ENCODE measurements around the gene MAN1B1.
"Not testable (repeated sequence)": the region's sequence is repeated elsewhere in the genome, so short reads cannot be mapped to it uniquely, and the experiment has no call there.

The MAN1B1 gene

DNA sequence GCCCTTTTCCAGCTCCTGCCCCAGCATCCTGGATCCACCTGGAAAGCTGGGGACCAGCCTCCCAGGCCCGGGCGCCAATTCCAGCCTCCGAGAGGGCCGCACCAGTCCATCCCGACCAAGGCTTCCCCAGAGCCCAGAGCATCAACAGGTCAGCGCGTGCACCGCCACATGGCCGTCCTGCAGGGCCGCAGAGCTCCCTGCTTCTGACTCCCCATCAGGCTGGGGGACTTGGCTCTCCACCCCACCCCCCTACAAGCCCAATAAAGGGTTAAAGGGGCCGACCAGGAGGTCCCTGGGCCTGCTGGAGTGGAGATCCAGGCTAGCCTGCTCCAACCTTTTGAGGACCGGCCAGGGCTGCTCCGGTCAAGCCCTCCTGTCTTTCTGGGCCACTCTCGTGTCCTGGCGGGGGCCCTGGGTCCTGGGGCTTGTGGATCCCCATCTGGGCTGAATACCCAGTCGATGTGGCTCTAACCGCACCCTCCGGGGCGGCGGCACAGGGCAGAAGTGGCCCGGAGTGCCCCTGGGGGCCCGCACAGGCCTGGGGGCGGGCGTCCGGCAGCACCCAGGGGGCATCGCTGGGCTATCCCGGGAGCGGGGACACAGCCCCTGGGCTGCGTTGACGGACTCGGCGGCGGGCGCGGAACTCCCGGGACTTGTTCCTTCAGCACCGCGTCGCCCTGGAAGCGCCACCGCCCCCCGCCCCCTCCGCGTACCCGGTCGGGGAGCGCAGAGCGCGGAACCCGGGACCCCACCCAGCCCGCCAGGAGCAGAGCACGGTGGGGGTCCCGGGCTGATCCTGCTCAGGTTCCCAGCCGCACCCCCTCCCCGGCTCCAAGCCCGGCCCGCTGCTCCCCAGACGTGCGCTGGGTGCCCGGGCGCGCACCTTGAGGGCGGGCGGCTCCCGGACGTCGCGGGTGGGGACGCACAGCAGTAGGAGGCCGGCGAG lies 33.5 kb upstream of the MAN1B1 start:
- DNase-seq: no peak

DNA sequence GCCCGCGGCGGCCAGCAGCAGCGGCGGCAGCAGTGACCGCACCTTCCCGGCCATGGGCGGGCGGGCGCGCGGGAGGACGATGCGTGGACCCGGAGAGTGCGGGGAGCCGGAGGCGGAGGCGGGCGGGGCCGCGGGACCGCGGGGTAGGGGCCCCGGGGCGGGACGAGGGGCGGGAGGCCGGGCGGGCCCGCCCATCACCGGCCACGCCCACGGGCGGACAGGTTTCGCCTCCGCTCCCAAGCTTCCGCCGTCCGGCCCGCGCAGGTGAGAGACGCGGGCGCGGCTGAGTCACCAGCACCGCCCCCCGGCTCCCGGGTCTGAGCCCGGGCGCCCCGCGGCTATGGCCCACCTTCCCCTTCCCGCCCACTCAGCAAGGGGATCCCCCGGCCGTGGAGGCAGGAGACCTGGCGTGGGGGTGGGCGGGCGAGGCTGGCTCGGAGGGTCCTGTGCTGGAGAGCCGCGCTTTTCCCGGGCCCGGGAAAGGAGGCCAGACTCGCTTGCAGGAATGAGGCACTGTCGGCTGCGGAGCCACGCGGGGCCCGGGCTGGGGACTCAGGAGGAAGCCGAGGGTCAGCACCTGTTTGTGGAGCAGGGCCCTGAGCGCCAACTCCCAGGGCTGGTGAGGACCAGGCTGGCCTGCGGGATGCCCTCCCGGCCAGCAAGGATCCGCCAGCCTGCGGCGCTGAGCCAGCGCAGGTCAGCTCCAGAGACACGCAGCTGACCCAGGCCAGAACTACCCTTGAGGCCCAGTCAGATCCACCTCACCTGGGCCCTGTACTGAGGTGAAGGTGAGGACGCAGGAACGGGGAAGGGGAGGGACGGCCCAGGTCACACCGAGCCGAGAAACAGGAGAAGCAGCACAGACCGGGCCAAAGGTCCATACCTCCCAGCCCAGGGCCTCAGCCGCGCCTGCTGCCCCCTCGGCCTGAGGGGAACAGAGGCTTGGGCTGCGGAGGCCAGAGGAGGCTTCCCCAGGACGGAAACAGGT lies 32.5 kb upstream of the MAN1B1 start, which contains the start of gene ENTPD2:
ENTPD2 (minus strand) TSS at position 118 of the 988 bp plus-strand sequence; CDS start at position 54, 64 bp downstream.
- DNase-seq: no peak

DNA sequence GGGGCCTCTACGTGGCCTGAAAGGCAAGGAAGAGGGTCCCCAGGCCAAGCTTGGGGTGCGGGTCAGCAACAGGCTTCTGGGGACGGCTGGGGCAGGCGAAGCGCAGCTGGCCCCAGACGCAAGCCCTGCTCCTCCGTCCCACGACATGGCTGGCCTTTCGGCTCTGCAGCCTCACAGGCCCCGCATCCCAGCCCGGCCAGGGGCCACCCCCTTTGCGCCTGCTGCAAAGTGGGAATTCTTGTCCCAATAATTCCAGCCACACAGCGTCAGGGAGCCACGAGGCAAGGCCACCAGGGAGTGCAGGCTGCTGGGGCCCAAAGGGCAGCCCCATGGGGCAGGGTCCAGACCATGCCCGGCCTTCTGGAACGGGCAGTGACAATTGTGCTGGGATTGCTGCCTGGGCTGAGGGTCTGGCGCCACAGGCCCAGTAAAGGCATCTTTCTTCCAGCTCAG lies 31.8 kb upstream of the MAN1B1 start:
- DNase-seq: no peak

DNA sequence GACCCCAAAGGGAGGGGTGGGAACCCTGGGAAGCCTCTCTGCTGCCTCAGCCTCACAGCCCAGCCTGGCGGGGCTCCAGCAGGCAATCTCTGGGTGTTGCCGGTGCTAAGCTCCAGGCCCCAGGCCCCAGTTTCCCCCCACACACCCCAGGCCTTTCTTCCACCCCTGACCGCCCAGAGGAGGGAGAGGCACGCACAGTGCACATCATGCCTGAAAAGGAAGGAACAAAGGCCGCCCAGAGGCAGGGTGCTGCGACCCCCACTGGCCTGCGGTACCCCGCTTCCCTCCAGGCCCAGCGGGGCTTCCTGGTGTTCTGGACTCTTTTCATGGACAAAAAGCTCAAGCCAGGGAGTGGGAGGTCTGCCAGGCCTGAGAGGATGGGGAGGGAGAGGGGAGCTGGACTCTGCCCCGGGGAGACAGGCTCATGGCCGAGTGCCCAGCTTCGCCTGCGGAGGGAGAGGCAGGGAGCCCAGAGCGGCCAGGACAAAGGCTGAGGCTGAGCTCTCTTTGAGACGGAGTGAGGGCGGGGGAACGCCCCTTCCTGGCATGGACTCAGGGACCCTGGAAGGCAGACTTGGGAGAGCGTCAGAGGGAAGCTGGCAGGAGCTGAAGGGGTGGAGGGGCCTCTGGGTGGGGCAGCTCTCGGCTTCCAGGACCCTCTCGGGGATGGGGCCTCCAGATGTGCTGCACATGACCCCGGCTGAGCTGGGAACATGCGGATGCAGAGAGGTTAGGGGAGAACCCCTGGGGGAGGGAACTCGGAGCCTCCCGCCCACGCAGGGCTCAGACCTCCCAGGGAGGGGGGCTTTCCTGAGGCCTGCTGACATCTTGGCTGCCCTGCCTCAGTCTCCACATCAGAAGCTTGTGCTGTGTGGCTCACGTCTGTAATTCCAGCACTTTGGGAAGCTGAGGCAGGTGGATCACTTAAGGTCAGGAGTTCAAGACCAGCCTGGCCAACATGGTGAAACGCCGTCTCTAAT lies 31.1 kb upstream of the MAN1B1 start:
- DNase-seq: no peak

DNA sequence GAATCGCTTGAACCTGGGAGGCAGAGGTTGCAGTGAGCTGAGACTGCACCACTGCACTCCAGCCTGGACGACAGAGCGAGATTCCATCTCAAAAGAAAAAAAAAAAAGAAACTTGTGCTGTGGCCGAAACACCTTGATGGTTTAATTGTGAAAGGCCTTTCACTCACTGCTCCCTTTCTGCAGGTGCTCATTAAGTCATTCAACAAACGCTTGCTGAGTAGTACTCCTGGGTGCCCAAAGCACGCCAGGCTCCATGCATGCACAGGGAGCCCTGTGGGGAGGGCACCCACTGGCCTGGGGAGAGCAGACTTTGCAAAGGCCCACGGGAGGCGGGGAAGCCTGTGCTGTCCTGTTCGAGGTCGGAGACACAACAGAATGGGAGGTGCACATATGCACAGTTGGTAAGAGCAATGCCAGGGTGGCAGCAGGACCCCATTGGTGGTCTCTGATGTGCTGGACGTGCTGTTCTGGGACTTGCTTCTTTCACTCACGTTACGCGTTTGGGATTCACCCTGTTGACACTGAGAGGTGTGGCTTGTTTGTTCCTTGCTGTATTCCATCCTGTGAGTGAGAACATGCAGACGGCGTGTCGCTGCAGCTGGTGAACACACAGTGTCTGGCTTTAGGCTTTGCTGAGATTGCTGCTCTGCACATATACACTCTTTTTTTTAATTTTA lies 29.9 kb upstream of the MAN1B1 start:
- no peak for DNase-seq

DNA sequence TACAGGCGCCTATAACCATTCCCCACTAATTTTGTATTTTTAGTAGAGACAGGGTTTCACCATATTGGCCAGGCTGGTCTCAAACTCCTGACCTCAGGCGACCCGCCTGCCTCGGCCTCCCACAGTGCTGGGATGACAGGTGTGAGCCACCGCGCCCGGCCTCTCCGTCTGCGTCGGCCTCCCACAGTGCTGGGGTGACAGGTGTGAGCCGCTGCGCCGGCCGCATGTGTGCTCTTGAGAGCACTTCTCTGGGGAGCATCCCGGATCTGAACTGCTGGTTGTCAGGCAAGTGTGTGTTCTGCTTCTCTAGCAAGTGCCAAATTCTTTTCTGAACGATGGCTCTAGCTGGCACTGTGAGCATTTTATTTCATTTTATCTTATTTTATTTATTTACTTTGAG lies 29.2 kb upstream of the MAN1B1 start:
- no peak for DNase-seq

DNA sequence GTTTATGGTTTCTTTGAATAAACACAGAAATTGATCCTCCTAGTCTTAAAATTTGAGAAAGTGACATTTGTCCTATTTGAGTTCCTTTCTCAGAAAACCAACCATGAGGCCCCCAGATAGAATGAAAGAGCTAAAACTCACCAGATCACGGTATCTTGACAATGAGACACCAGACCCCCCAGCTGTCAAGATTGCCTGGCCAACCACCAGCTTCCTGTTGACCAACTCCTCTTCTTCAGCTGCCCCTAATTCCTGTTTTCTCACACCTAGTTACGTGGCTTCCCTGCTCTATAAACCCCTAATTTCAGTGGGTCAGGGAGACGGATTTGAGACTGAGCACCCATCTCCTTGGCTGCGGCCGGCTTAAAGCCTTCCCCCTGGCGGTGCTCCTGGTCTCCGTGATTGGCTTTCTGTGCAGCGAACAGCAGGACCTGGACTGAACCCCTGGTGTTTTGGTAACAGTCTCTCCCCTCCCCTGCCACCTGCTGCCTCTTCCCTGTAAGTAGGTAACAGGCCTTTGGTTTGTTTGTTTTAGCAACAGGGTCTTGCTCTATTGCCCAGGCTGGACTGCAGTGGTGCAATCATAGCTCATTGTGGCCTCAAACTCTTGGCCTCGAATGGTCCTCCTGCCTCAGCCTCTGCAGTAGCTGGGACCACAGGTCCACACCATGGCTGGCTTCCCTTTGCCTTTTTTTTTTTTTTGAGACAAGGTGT lies 28.1 kb upstream of the MAN1B1 start:
- DNase-seq: no peak

DNA sequence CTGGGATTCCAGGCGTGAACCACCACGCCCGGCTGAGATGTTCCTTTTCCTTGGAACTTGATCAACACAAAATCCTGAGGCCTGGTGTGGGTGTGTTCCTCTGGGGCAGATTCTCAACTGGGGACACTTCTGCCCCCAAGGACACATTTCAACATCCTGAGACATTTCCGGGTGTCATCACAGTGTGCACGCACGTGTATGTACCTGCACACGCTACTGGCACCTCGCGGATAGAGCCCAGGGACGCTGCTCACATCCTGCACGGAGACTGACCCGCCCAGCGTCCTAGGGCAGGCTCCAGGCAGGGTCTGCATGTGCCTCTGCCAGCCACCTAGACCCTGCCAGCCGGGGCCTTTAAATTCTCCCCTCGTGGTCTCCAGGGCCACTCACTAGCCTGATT lies 24.4 kb upstream of the MAN1B1 start:
- no peak for DNase-seq

DNA sequence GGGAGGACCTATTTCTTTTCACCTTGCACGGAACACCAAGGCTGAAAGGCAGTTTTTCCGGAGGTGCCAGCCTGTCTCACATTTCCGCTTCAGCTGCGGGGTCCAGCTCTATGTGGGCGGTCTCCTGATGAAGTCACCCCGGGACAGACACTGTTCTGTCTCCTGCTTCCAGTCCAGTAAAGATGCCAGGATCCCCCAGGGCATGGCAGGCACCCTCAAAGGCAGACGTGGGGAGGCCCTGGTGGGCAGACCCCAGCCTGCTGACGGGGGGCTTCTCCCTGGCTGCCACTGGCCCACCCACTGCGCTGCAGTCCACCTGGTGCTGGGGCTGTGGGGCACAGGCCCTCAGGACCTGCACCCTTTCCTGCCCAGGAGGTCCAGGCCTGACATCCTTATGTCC lies 24.0 kb upstream of the MAN1B1 start:
- DNase-seq: not testable (repeated sequence)

DNA sequence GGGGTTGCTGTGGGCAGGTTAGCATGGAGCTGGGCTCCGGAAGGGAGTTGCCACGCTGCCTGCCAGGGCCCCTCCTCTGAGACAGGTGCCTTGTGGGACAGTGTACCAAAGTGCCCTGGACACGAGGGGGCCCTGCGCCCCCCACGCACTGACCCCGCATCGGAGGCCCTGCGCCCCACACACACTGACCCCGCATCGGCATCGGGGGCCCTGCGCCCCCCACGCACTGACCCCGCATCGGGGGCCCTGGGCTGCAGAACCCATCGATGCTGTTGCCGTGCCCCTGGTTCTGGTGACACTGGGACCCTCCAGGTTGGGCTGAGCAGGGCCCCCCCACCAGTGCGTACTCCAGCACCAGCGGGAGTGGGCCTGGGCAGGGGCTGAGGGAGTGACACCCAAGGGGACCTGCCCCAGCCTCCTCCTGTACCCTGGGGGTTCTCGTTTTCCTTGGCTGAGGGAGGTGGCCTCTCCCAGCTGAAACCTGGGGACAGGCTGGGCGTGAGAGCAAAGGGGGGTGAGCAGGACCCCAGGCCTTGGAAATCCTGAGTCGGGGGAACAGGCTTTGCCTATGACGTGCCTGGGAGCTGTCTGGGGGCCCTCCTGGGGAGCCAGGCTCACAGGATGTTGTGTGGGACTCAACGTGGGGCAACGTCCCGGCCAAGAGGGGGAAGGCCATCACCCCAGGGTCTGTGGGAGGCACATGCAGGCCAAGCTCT lies 23.3 kb upstream of the MAN1B1 start:
- no peak for DNase-seq

DNA sequence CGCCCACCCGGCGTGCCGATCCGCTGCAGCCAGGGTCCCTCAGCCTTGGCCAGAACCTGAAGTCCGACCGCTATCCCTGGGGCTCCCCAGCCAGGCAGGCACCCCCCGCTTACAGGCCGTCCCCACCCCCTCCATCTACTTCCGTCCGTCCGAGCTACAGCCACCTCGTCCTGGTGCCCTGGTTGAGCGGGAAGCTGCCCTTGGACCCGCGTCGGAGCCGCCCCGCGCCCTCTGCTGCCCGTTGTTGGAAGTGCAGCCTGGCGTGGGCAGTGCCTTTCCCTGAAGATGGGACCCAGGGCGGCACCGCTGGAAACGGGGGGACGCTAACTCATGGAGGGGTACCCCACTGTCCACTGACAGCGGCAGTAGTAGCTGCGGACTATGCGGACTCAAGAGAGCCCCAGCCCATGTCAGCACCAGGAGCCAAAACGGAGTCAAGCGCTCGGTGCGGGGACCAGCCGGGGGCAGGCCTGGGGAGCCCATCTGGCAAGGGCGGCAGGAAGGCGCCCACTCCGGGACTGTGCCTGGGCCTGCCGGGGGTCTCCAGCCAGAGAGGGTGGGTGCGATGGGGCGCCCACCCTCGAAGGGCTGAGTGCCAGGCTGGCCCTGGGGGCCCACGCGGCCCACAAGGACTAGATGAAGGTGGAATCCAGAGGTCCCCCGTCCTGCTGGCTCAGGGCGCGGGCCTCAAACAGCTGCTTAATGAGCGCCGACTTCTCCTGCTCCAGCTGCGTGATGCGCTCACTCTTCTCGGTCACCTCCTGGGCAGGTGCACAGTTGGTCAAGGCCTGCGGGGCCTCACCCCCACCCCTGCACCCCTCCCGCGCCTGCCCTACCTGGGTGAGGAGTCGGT lies 22.5 kb upstream of the MAN1B1 start:
- no peak for DNase-seq

DNA sequence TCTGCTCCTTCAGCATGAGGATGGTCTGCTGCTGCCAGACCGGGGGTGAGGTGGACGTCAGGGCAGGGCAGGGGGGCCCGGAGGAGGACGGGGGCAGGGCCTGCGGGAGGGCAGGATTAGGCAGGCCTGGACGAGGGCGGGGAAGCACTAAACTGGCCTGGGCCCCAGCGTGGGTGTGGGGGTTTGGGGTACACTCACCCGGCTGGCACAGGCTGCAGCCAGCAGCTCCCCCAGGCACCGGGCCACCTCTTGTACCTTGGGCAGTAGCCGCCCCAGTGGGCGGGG lies 22.0 kb upstream of the MAN1B1 start:
- no peak for DNase-seq

DNA sequence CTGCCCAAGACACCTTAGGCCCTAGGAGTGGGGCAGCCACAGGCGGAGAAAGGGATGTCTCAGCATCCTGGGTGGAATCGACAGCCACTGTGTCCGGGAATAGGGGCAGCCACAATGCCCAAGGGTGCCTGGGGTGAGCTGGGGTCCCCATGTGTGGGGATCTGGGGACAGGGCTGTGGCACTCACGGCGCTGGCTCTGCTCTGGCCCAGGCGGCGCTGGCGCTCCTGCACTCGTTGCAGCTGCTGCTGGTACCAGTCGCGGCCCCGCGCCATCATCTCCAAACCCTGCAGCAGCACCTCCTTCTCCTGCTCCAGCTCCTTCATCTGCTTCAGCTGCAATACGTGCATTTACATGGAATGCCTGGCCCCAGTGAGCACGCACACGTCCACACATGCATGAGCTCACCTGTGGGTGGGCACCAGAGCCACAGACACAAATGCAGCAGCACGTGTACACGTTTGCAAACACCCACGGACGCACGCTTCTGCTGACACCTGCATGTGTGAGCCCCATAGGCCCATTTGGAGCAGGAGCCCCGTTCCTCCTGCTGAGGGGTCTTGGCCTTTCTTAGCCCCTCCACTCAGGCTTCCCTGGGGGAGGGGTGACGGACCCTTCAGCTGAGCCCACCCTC lies 21.3 kb upstream of the MAN1B1 start:
- no peak for DNase-seq

DNA sequence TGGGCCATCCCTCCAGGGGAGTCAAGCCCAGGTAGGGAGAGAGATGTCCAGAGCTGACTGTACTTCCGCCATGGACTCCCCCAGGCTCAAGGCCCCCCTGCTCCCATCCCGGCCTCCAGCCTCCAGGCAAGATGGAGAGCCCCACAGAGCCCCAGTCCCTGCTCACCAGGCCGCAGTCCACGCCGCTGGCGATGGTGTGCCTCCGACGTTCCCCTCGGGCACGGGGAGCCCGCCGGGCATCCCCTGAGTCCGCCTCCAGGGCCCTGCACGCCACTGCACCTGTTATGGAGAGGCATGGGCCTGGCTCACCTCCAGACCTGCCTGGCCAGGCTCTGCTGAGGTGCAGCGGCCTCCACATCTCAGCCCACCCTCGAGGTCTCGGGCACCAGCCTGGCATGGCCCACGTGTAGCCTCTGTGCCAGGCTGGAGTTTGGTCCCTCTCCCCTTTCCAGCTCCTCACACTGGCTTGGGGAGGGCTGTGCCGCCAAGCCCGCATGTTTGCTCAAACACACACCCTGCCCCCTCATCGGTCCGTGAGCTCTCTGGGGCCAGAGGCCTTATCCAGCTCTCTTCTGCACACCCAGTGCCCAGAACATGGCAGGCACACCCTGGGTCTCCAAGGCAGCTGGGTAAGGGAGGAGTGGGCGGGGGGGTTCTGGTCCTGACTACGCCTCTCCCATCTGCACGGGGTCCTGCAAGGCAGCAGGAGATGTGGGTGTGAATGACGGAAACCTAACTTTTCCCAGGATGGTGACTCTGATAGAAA lies 20.5 kb upstream of the MAN1B1 start:
- no peak for DNase-seq

DNA sequence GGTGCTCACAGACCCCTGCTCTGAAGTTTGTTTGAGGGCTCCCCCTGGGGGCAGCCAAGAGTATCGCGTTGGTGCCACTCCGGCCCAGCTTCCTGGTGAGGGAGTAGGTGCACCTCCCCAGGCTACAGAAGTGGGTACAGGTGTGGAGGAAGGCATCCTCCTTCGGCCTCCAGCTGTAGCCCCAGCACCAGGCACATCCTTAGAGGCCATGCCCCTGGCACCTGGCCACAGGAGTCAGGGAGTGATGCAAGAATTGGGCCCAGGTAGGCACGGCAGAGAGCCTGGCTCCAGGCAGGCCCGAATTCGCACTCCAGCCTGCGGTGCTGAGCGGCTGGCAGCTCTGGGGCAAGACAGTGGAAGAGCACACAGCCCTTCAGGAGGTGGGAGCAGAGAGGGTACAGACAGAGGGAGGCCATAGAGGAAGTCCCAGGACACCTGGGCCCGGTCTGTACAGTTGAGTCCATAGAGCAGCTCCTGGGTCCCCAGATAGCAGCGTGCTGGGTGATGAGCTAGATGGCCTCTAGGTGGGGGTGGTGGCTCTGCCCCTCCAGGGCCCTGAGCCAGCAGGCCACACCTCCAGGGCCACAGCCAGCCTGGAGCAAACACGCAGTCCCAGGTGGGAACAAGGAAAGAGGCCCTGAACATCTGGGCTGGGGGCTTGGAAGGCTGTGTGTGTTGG lies 18.8 kb upstream of the MAN1B1 start:
- DNase-seq: peak; percentile 55

DNA sequence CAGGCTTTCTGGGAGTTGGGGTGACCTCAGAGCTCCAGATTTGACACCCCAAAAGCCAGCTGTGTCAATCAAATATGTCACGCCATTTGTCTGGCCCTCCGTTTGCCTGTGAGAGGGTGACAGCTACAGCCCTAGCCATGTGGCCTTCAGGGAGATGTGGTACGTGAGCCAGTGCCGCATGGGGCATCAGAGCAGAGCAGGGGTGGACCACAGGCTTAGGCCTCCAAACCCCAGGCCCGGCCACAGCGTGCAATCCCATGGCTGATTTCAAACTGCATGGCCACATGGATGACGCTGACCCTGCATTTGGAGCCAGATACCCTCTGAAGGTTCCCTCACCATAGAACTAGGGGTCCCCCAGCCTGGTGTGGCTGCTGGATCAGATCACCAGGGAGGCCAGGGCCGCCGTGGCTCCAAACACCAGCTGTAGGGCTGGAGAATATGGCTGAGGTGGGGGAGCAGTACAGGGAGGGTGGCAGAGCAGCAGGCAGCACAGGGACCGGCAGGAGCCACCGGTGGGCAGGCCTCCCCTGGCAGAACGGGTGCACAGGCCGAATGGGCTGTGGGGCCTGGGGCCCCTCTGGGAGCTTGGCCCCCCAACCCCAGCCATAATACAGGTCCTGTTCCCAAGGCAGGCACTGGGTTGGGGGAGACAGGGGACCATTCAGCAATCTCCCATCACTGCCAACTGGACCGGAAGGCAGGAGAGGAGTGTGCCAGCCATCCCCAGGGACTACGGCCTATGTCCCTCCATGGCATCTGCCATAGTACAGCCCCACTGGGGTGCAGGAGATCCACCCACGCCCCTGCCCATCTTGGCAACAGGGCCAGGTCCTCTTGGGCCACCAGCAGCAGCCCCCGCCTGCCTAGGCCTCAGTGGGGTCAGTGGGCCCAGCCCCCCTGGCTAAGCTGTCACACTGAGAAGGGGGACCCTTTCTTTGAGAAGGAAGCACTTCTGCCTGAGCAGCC lies 18.0 kb upstream of the MAN1B1 start:
- no peak for DNase-seq
